Skeletal muscle tissue (tissue), 4 donors: Measurements from ENCODE around the gene KLHL35. TPM values are rescaled to one million over a fixed set of nuclear protein-coding genes. Genes with fewer than 3 reads are reported as not detected.

Source experiments
- H3K27ac ChIP-seq: one replicate; pipeline ENCODE4 v1.7.0; 2013; ENCODE audit warnings: mild to moderate bottlenecking, low read depth, low read length, inconsistent platforms
- H3K27me3 ChIP-seq, 3 donors: one replicate each; pipeline ENCODE4 v1.7.0; 2013; ENCODE audit warnings: low read length in 3 of 3; ENCODE audit not compliant: control insufficient read depth in 3 of 3, insufficient read depth in 3 of 3
- H3K36me3 ChIP-seq, 3 donors: one replicate each; pipeline ENCODE4 v1.7.0; 2013; ENCODE audit warnings: low read length in 3 of 3; ENCODE audit not compliant: control insufficient read depth in 3 of 3, insufficient read depth in 3 of 3
- H3K4me1 ChIP-seq, 3 donors: one replicate each; pipeline ENCODE4 v1.7.0; 2013; ENCODE audit warnings: low read length in 3 of 3, mild to moderate bottlenecking in 3 of 3; ENCODE audit not compliant: control insufficient read depth in 3 of 3, insufficient read depth in 3 of 3
- H3K4me3 ChIP-seq, 3 donors: one replicate each; pipeline ENCODE4 v1.7.0; 2013; ENCODE audit warnings: low read length in 3 of 3
- H3K9ac ChIP-seq, 3 donors: one replicate each; pipeline ENCODE4 v1.7.0; 2013; ENCODE audit warnings: low read length in 3 of 3, mild to moderate bottlenecking in 3 of 3, moderate library complexity in 2 of 3, low read depth in 1 of 3
- H3K9me3 ChIP-seq, 3 donors: one replicate each; pipeline ENCODE4 v1.7.0; 2013; ENCODE audit warnings: low read length in 3 of 3; ENCODE audit not compliant: control insufficient read depth in 3 of 3
- total RNA-seq: library from RNA; depleted of rRNA; stranded (reverse); fragments of >200 nt; gene quantifications from one replicate; pipeline ENCODE4 v1.2.3, GENCODE V29; 2014
- donor health status: Osteomylitis.

Gene KLHL35
- total RNA-seq, 1 donor from 2014 or later = 4.7 TPM

GRCh38 chr11:75433443-75433842, 440 bp upstream of the KLHL35 start:
- H3K27ac ChIP-seq = no peak overlapping the region
- H3K9ac ChIP-seq = no peak overlapping the region
- peaks cover 10 to 12% (median 10%) of the 10 kb centered on the region in 3 donors for H3K4me1 ChIP-seq
- peaks cover 34 to 51% (median 49%) of the 10 kb centered on the region in 3 donors for H3K27me3 ChIP-seq
- peaks cover 0 to 5% (median 4%) of the 10 kb centered on the region in 3 donors for H3K36me3 ChIP-seq
- H3K9me3 ChIP-seq = peaks cover 0 to 2% (median 0%) of the 10 kb centered on the region in 3 donors
- no peak overlapping the region for H3K4me3 ChIP-seq

DNA sequence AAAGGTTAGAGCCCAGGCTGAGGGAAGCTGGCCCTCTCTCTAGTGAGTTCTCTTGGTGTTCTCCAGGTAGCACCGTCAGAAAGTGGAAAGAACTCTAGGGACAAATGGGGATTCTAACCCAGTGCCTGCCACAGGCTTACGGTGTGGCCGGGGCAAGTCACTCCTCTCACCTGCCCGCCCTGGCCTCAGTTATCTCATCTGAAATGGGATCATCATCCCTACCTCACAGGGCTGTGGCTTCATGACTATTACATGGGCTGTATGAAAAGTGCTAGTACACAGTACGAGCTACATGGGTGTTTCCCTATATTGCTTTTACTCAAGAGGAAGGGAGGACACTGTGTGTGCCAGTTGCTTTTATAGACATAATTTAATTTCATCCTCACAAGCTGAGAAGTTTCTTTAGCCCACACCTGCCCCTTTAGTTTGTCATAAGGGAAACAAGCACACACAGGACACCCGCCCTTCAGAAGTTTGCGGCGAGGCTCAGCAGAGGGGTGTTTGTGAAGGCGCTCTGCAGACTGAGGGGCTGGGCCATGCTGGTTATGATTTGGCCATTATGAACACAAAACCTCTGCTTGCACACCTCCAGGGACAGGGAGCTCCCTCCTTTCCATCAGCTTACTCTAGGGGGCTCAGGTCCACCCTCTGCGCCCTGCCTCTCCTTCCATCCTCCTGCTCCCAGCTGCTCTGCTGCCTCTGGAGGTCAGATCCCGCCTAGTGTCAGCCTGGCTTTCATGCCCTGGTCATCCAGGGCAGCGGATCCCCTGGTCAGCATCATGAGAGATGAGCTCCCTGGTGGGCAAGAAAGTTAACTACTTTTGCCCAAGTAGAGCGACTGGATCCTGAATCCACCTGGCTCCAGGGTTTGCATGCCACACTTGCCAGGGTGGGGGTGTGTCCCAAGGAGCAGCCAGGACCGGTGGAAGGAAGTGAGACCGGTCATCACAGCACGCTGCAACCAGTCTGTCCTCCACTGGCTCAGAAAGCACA, 1.2 kb downstream of the KLHL35 start:
- no peak overlapping the region for H3K4me3 ChIP-seq
- peaks cover 0 to 5% (median 4%) of the 10 kb centered on the region in 3 donors for H3K36me3 ChIP-seq
- peaks cover 10 to 14% (median 12%) of the 10 kb centered on the region in 3 donors for H3K4me1 ChIP-seq
- no peak overlapping the region for H3K9ac ChIP-seq
- H3K9me3 ChIP-seq = peaks cover 0 to 2% (median 0%) of the 10 kb centered on the region in 3 donors
- no peak overlapping the region for H3K27ac ChIP-seq
- H3K27me3 ChIP-seq = peaks cover 34 to 57% (median 57%) of the 10 kb centered on the region in 3 donors

GRCh38 chr11:75430714-75431532, 2.1 kb downstream of the KLHL35 start:
- H3K36me3 ChIP-seq = peaks cover 0 to 4% (median 2%) of the 10 kb centered on the region in 3 donors
- peaks cover 10 to 14% (median 12%) of the 10 kb centered on the region in 3 donors for H3K4me1 ChIP-seq
- no peak overlapping the region for H3K27ac ChIP-seq
- peak overlapping the region; percentile 43 to 61 (median 54) for H3K4me3 ChIP-seq
- peaks cover 0 to 2% (median 0%) of the 10 kb centered on the region in 3 donors for H3K9me3 ChIP-seq
- peak overlapping the region in 1 of 3 donors; percentile 73 for H3K9ac ChIP-seq
- peaks cover 34 to 62% (median 57%) of the 10 kb centered on the region in 3 donors for H3K27me3 ChIP-seq

DNA sequence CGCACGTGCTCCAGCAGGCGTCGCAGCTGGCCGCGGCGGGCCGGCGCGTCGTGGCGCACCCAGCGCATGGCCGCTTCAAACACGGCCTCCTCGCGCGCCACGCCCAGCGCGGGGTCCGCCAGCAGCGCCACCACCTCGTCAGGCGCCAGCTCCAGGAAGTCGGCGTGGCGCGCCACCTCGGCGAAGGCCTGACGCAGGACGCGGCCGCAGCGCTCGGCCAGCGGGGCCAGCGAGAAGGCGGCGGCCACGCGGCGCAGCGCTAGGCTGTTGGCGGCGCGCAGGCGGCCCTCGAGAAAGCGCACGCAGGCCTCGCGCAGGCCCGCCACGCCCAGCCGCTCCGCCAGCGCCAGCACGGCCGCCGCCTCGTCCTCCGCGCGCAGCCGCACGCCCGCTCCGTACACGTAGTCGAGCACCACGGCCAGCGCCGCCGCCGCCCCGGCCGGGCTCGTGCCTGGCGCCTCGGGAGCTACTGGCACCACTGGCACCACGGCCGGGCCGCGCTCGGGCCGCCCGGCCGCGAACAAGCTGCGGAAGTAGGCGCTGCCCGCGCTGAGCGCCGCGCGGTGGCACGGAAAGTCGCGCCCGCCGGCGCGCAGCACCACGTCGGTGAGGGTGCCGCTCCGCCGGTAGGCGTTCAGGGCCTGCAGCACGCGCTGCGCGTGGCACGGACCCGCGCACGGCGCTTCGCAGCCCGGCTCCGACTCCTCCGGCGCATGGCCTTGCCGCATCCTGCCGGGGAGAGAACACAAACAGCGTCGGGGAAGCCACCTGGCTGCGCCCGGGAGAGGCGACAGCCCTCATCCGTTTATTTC, 2.9 kb downstream of the KLHL35 start:
- Histone ChIP-seq H3K27ac (no peak overlapping the region), H3K36me3 (peaks cover 0 to 3% (median 0%) of the 10 kb centered on the region in 3 donors), H3K27me3 (peaks cover 34 to 62% (median 57%) of the 10 kb centered on the region in 3 donors), H3K4me1 (peaks cover 10 to 14% (median 12%) of the 10 kb centered on the region in 3 donors), H3K9me3 (peaks cover 0 to 2% (median 0%) of the 10 kb centered on the region in 3 donors), H3K9ac (peak overlapping the region in 2 of 3 donors; percentile 57 to 73), H3K4me3 (peak overlapping the region; percentile 43 to 61 (median 54))

GRCh38 chr11:75429641-75429901, 3.4 kb downstream of the KLHL35 start:
- no peak overlapping the region for H3K9ac ChIP-seq
- peaks cover 34 to 62% (median 57%) of the 10 kb centered on the region in 3 donors for H3K27me3 ChIP-seq
- H3K9me3 ChIP-seq = peaks cover 0 to 2% (median 0%) of the 10 kb centered on the region in 3 donors
- H3K27ac ChIP-seq = no peak overlapping the region
- H3K36me3 ChIP-seq = no peaks in the 10 kb centered on the region
- H3K4me1 ChIP-seq = peaks cover 10 to 14% (median 12%) of the 10 kb centered on the region in 3 donors
- peak overlapping the region in 2 of 3 donors; percentile 20 to 58 for H3K4me3 ChIP-seq

GRCh38 chr11:75428989-75429640, 3.9 kb downstream of the KLHL35 start:
- H3K4me1 ChIP-seq = peaks cover 10 to 14% (median 12%) of the 10 kb centered on the region in 3 donors
- H3K27ac ChIP-seq = no peak overlapping the region
- no peak overlapping the region for H3K9ac ChIP-seq
- no peaks in the 10 kb centered on the region for H3K36me3 ChIP-seq
- H3K27me3 ChIP-seq = peaks cover 34 to 59% (median 53%) of the 10 kb centered on the region in 3 donors
- H3K9me3 ChIP-seq = peaks cover 0 to 2% (median 0%) of the 10 kb centered on the region in 3 donors
- H3K4me3 ChIP-seq = peak overlapping the region in 1 of 3 donors; percentile 83

DNA sequence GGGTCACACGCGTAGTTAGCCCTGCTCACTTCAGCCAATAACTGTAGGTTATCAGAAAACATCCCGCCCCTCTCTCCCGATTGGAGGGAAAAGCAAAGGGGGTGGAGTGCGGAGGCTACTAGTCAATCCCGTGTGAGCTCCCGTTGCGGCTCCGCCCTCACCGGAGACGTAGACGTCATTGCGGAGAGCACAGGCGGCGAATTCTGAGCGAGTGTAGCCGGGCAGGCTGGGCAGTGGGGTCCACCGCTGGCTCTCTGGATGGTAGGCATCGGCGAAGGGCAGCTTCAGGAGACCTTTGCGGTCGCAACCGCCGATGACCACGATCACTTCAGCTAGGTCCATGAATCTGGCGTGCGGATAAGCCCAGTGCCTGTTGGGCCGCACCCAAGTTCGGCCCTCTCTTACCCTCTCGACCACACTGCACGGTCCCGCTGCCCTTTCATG, 4.7 kb downstream of the KLHL35 start:
- H3K4me1 ChIP-seq = peaks cover 10 to 14% (median 12%) of the 10 kb centered on the region in 3 donors
- H3K27me3 ChIP-seq = peaks cover 32 to 57% (median 52%) of the 10 kb centered on the region in 3 donors
- H3K4me3 ChIP-seq = peak overlapping the region; percentile 62 to 83 (median 69)
- peaks cover 0 to under 1% (median 0%) of the 10 kb centered on the region in 3 donors for H3K36me3 ChIP-seq
- H3K27ac ChIP-seq = no peak overlapping the region
- H3K9ac ChIP-seq = peak overlapping the region in 2 of 3 donors; percentile 68 to 77
- peaks cover 0 to 2% (median 0%) of the 10 kb centered on the region in 3 donors for H3K9me3 ChIP-seq

DNA sequence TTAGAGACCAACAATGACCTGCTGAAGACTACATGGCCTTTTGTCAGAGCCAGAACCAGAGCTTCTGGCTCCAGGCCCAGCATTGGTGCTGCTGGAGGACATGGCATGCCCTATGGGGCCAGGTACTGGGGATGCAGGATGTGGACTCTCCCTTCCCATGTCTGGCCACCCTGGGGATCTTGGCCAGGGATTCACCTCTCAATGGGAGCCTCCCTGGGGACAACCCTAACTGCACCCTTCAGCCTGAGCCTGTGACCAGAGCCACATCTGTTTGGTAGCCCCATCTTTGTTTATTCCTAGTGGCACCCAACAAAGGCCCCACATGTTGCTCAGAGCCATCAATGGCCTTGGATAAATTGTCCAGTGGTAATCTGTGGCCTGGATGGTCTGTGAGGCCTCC, 5.8 kb downstream of the KLHL35 start:
- Histone ChIP-seq H3K9me3 (peaks cover 0 to 2% (median 0%) of the 10 kb centered on the region in 3 donors), H3K9ac (no peak overlapping the region), H3K27ac (no peak overlapping the region), H3K27me3 (peaks cover 23 to 46% (median 40%) of the 10 kb centered on the region in 3 donors), H3K4me1 (peaks cover 10 to 14% (median 12%) of the 10 kb centered on the region in 3 donors), H3K36me3 (peaks cover 3 to 12% (median 7%) of the 10 kb centered on the region in 3 donors), H3K4me3 (no peak overlapping the region)
